GM19452 (cell line): ENCODE measurements around the gene MAP3K20.
"Not testable (repeated sequence)": the region's sequence is repeated elsewhere in the genome, so short reads cannot be mapped to it uniquely, and the experiment has no call there.

ENCODE experiments used
- ATAC-seq: cut with Tn5 transposase; IDR thresholded peaks from one replicate; pipeline ENCODE4 v1.9.1; 2021; ENCODE audit not compliant: unreplicated experiment

MAP3K20 gene

DNA sequence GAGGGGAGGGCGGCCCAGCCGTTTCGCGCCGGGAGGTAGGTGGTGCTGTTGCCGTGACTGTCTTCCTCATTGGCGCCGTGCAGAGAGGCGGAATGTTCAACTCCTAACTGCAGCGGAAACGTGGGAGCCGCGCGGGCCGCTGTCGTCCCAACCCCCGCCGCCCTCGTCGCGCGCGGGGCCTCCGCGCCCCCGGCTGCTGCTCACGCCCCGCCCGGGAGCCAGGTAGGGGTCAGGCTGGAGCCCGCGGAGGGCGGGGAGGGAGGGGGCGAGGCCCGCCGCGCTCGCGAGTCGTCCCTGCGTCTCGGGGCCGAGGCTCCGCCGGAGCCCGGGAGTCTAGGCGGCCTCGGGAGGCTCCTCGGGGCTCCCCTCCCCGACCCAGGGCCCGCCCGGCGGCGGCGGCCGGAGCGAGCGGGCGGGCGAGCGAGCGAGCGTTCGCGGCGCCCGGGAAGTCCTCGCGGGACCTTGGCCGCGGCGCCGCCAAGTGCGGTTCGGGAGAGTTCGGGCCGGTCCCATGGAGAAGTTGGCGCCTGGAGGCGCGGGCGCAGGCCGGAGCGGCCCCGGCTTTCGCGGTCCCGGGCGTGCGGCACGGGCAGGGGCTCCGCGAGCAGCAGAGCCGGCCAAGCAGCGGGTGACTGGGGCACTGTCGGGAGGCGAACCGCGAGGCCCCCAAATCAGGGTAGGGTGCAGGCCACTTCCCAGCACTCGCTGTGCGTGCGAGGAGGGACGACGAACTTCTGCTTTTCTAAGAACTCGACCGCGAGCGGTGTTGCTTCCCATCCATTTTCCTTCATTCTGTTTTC, at the start of gene MAP3K20:
Gene MAP3K20, plus strand, starts transcription at position 66 of the 800 bp plus-strand sequence. CDS start 15,186 bp downstream, outside the sequence.
- ATAC-seq = peak; percentile 63

DNA sequence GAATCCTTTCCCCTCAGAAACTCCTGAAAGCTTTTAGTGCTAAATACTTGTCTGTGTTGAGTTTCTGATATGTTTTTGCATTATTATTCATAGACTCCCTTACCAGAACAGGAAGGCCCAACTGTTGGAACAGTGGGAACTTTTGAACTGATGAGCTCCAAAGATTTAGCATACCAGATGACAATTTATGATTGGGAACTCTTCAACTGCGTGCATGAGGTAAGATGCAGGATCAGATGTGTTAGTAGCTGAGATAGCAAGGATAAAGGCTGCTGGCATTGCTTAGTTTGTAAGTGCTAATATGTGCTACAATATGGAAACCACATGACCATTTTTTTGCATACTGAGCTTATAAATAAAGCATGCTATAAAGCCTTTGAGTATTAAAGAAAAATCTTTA, 49.2 kb upstream of the MAP3K20 start:
- ATAC-seq = no peak

DNA sequence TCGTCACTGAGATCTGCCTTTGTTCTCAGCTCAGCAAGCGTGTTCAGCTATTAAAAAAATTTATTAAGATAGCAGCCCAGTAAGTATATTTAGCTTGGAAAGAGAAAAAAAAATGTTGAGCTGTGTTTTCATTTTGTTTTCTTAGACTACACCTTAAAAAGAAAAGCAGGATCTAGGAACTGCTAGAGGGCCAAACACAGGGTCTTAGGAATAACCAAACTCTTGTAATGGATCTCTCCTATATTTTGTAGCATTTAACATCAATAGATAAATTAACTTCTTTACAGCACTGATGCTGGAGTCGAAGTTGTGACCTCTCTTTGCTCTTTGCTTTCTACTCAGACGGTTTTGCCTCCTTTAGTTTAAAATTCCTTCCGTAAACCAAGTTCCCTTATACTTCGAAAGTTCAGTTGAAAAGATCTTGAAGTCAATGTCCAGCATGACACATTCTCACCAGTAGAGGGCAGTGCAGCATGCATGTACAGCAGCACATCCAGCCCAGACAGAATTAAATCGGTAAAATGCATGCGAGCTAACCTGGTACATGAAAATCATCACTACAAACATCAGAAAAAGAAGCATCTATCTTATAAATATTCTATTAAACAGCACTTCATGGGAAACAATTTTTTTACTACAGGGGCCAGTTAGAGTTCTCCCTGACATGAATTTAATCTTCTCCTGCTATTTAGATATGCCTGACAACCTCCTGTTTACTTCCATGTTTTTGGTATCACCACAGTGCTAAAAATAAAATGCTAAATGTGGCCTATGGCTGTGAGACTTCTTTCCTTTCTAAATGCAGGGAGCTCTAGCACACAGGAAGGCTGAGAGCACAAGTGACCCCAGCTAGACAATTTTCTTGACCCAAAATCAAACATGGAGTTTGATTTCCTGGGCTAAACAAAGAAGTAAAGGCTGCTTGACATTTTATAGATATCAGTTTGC, 48.2 kb upstream of the MAP3K20 start:
- ATAC-seq = peak; percentile 67

DNA sequence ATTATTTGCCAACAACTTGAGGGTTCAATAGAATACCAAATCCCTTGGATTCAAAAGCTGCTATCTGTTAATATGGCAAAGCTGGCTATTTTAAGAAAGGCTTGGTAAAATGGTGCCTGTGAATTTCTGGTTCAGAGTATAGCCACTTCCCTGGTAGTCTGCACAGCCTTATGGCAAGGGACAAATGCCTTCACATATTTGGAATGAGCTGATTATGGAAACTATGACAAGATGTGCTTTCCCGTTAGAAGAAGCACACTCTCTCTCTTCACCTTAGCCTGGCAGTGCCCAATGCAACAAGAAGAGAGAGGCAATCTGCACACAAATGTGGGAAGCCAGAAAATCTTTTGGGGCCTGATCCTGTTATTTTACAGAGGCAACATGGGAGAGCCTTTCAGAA, 47.5 kb upstream of the MAP3K20 start:
- no peak for ATAC-seq

DNA sequence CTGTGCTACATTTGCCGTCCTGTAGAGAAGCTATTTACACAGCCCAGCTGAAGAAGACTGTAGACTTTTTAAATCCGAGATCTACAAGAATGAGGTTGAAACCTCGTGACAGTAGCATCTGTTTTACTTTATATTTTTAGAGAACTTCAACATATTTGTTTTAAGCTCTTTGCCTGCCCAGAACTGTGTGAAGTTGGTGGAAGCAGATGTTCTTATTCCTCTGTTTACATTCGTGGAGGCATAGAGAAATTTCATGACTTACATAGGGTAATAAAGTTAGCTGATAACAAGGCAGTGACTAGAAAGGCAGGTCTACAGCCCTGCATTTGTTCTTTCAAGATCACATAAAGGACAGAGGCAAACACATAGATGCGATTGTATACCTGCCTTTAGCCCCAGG, 47.0 kb upstream of the MAP3K20 start:
- ATAC-seq = no peak

DNA sequence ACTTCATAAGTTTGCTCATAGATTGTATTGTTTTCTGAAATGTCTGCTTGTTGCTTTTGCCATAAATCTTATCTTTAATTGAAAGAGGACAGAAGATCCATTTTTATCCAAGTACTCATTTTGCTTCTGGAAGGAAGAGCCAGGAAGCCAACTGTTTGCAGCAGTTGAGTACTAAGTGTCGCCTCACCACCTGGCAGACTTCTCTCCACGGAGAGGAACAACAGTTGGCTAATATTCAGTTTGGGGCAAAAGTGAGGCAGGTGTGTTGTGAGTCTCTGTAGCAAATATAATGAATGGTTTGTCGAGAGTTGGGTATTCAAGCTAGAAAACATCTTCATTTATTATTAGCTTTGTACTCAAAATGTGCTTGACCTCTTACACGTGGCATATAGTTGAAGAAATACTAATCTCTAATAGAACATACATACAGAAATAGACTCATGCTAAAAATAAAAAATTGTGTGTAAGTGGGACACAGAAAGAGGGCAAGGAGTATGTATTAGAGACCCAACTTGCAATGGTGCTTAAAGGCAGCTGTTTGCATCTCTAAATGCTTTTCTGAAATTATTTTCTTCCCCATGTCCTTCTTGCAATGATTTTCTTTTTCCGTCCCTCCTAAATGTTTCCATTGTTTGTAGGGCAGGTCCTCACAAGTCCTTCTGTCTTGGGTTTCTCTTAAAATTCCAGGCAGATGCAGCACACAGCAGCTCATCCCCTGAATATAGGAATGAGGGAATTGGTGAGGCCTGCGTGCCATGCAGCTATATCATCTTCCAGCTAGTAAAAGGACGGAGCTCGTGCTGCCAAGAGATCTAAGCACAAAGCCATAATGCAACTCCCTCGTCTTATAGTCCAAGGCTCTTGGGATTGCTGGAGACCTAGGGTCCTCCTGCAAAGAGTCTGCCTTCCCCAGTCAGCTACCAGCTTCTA, 44.8 kb upstream of the MAP3K20 start:
- ATAC-seq = no peak

DNA sequence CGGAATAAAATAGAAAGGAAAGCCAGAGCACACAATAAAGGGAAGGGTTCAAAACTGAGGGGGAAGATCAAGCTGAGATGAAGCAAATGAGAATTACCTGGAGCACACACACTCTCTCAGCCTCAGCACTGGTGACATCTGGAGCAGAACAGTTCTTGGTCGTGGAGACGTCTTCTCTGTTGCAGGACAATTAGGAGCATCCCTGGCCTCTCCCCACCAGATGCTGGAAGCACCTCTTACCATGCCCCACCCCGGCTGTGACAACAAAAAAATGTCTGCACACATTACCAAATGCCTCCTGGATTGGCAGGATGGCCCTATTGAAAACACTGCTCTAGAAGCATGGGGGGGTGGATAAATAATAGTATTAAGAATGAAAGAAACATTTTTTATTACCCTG, 43.6 kb upstream of the MAP3K20 start:
- ATAC-seq = no peak

DNA sequence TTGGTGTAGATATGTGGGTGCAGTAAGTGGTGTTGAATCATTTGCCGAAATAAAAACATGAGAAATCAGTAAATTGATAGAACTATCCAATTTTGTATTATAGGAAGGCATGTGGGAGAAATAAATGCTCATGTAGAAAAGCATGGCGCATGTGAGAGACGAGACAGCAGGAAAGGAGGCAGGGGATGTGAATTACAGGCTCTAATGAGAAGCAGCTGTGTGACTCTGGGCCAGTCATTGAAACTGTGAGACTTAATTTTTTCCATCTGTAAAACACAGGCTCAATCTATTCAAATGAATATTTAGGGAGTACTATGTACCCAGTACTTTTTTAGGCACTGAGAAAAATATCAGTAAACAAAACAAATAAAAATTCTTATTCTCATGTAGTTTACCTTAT, 42.6 kb upstream of the MAP3K20 start:
- ATAC-seq = no peak

DNA sequence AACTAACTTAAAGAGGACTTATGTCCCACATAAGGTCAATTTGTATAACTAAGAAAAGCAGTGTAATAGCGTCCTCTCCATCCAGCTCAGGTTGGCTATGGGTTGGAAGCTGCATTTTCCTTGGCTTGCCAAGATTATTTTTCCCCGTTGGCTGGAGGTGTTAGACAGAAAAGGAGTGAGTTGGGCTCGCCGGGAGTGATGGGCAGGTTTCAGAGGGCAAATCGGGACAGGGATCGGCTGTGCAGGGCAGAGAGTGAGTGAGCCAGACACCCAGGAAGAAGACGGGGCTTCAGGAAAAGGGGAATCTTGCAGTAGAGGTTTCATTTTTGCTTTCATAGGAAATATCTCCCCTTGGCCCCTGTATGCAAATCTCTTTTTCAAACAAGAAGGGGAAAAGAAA, 41.5 kb upstream of the MAP3K20 start:
- ATAC-seq = no peak

DNA sequence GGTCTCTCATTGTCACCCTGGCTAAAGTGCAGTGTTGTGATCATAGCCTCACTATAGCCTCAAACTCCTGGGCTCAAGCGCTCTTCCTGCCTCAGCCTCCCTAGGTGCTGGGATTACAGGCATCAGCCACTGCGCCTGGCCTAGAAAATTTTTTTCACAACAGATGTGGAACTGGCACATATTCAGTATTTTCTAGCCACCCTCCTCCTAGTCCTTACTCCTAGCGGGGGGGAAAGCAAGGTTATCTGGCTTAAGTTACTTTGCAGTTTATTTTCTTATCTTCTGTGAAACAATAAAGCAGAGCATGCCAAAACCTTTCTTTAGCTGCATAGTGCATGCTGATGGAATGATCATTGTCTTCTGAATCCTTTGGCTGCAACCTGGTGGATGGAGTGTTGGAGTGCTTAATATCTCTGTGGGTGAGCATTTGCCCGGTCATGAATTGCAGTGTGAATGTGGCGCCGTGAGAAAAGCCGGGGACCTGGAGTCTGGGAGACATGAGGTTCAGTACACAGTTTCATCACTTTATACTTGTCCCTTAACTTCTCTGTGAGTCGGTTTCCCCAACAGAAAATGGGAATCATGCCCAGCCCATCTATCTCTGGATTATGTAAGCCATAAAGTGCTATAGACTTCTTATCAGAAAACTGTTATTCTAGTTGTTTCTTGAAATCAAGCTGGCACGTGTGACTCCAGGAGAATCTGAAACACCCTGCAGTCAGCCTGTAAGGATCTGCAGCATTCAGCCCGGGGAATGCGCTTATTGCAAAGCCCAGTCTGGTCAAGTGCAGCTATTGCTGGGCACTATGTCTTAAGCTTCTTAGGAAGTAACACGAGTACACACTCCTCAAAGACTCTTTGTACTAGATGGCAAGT, 38.2 kb upstream of the MAP3K20 start:
- no peak for ATAC-seq

DNA sequence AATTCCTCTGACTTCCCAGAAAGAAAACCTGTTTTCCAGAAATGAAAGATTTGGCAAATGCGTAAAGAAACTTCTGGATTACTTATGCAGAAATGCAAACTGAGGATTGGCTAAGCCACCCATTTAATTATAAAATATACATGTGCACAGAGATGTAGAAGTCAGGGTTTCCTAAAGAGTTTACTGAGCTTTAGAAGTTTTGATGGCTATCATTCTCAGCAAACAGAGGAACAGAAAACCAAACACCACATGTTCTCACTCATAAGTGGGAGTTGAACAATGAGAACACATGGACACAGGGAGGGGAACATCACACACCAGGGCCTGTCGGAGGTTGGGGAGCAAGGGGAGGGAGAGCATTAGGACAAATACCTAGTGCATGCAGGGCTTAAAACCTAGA, 37.4 kb upstream of the MAP3K20 start:
- ATAC-seq = not testable (repeated sequence)

DNA sequence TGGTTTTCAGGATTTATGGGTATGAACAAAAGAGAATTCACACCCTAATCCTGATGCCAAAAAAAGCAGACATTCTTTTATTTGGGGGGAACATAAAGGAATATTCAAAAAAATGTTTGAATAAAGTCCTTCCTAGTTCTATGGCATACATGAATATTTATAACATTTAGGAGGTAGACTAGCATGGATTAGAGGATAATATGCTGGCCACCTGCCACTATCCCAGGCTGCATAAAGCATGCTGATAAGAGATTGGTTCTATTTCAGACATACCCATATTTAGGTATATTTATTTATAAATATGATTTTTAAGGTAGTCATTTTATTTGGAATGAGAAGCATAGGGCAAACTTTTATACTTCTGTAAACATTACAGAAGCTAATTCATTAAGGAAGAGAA, 34.9 kb upstream of the MAP3K20 start:
- no peak for ATAC-seq

DNA sequence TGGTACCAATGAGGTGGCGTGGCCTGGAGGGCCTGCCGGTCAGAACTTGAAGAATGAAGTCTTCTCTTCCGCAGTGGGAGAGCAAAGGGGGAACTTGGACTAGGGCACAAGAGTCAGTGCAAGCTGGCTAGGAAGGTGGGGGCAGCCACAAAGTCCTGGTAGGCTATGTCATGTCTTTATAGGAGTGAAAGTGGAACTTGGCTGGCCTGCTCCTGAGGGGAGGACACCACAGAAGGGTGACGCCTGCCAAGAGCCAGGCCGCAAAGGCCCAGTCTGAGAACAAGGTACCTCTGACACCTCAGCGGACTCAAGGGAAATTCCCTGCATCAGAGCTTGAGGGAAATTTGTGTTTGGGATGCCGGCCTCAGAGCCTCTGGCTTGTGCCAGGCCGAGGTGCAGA, 32.2 kb upstream of the MAP3K20 start:
- ATAC-seq = no peak

DNA sequence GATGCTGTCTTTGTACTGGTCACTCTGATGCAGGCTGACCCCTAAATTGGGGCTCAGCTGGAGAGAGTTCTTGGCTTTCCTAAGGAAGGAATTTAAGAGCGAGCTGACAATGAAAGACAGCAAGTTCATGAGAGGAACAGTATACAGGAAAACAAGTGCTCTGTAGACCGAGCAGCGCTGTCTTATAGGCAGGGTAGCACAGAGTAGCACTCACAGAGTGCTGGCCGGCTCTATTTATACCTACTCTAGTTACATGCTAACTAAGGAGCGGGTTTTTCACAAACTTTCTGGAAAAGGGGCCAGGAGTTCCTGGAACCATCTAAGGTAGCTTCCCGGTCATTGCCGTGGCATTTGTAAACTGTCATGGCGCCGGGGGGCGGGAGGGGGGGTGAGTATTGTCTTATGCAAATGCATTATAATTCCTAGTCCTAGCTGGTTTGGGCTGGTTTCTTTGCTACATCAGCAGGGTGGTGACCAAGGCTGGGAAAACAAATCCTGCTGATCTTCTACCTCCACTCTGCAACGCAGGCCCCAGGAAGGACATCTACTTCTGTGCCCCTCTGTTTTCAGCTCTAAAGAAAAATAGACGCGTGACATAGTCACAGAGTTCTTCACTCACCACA, 31.6 kb upstream of the MAP3K20 start:
- ATAC-seq = no peak

DNA sequence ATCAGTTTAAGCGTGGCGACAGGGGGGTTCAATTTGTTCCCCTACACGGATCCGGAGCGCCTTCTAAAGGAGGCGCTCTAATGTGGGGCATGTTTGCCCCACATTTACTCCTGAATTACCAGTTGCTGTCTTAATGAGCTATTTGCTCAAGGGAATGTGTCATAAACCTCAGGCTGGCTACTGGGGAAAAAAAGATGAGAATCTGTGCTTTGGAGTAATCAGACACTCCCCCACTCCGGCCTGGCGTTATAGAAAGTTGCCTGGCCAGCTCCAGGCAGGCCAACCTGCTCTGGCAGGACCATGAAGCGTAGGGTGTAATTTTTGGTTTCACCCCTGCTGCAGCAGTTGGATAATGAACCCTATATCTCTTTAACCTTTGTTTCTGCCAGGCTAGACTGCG, 31.0 kb upstream of the MAP3K20 start:
- ATAC-seq = no peak

DNA sequence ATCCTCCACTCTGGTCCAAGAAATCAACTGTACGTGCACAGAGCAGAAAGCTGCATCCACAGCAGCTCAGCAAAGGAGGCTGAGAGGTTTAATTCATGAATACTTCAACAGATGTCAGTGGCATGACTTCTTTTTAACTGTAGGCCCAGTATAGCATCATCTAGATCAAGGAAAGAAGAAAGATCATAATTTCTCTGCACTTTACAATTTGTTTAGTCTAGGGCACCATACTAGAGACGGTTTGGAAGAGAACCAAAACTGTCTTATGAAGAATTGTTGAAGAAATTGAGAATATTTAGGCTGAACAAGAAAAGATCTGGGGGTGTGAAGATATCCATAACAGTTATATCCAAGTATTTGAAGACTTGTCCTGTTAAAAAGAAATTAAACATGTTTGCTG, 30.5 kb upstream of the MAP3K20 start:
- ATAC-seq = no peak

DNA sequence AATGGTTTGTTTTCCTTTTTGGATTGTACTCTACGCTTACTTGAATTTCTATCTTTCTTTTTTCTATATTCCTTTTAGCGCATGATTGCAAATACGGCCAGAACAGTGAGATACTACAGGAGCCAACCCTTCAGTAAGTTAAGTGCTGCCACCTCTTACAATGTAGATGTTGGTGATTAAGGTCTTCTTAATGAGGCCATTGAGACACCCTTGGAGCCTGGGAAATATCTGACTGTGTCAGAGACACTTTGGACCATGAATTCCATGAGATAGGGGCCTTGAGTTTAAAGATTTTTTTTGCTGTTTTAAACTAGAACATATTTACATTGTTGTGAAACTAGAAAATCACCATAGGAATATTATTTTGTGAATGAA, 27.1 kb upstream of the MAP3K20 start:
- ATAC-seq = peak; percentile 10

DNA sequence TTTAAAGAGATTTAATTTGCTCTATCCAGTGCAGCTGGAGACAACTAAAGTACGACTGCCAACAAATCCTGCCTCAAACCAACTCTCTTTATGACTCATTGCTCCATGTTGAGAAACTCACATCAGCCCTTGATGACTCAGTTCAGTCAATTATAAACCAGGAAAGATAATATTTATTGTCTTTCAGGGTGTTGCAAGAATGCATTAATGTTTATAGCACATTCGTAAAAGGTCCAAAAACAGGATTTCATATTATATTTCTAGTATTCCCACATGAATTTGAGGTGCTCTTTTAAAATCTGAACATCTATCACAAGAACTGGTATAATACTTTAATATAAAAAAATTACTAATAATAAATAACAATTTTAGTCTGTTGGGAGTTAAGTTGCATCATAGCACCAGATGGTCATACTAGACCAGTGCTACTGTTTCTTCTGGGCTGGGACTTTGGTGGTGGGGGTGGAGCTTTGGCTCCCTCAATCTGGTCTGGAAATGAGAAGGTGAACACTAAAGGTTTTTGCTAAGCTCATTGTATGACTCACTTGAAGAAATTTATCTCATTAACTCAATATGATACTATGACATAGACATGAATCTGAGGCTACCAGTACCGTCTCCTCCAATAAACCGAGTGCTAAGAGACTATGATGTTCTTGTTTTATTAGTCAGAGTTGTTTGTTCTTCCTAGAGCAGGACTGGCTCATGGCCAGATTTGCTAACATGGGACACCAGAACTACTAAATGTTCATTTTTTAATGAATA, 26.6 kb upstream of the MAP3K20 start:
- ATAC-seq = peak; percentile 94

DNA sequence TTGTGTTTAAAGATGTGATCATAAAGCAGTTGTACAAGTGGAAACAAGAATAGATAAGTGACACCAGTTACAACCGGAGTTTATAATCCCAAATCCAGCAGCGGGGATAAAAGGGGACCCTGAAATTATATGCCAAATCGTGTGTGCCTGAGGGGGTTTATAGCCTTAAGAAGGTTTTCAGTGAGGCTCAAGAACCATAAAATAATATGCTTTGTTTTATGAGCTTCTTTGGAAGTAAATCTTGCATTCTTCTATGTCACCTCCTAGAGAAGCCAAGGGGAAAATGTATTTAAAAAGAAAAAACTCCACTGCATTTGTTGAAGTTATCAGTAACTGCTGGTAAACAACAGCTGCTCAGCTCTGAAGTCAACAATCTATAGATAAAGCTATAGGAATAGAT, 25.8 kb upstream of the MAP3K20 start:
- ATAC-seq = no peak
